HG02981 (cell line): Measurements from ENCODE around the gene C5AR1.
"Not testable (repeated sequence)": the region's sequence is repeated elsewhere in the genome, so short reads cannot be mapped to it uniquely, and the experiment has no call there.

Experiments used
- ATAC-seq: cut with Tn5 transposase; IDR thresholded peaks from one replicate; pipeline ENCODE4 v1.9.1; 2021; ENCODE audit warnings: mild to moderate bottlenecking, moderate library complexity; ENCODE audit not compliant: unreplicated experiment

C5AR1 gene

DNA sequence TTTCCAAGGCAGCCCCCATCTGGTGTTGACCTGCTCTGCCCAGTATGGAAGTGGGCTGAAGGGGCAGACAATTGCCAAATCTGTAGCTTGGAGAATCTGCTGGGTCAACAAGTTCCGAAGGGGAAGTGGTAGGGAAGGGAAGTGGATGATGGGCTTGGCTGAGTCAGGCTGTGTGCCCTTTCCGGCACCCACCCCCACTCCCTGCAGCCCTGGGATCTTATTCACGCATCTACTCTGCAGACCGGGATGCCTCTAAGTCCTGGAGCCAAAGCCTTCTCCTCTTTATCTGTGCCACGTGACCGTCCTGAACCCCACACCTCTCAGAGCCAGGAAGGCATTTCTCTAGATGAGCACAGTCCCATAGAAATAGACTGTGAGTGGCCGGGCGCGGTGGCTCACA lies 14.8 kb downstream of the C5AR1 start:
- no peak for ATAC-seq

DNA sequence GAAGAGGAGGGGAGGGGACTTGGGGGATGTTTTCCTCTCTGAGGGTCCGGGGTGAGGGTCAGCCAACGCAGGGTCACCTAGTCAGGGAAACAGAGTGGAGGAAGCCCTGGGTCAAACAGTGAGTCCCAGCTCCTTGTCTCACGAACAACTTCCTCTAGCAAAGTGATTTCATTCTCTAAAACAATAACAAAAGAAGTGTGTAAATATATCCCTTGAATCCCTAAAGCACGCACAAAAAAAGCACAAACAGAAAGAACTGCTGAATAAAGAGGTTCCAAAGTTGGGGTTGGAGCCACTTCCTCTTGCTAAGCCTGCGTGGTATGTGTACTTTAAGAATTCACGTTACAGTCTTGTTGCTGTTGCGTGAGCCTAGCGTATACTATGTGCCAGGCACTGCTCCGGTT lies 20.8 kb downstream of the C5AR1 start:
- no peak for ATAC-seq

DNA sequence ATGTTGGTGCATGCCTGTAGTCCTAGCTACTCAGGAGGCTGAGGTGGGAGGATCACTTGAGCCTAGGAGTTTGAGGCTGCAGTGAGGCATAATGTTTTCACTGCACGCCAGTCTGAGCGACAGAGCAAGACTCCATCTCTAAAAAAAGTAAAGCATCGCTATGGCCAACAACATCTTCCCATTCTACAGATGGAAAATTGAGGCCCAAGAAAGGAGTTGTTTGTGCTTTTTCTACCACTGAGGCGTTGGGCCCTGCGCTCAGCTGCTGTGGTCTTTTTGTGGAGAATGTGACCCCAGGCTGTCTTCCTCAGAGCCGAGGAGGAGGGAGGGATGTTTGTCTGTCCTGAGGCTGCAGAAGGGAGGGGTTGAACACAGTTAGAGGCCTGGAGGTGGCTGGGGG lies 21.8 kb downstream of the C5AR1 start:
- ATAC-seq: no peak

DNA sequence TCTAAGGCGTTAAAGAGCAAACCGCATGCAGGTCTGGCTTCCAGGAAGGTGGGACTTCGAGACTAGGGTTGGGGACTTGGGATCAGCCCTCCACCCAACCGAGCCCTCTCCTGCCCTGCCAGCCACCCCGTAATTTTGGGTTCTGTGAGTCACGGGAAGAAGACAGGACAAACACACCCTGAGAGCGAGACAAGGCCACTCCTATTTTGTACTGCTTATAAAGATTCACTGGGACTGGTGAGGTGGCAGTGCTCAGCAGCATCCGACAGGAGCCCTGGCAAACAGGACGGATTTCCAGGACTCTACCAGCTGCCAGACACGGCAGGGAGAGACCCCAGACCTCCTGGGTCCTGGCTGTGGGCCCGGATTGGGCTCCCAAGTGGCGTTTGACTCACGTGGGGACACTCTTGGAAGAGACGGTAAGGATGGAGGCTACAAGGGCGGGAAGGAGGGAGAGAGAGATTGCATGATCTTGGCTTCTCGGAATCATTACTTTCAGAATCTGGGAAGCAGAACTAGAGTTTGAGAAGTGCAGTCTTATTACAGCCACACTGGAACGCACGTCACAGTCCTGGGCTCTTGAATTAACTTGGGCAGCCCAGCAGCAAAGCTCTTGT lies 22.4 kb downstream of the C5AR1 start, which contains the start of gene C5AR2:
Gene C5AR2, plus strand, starts transcription at position 245 of the 617 bp plus-strand sequence. CDS start 8,625 bp downstream, outside the sequence.
- no peak for ATAC-seq

DNA sequence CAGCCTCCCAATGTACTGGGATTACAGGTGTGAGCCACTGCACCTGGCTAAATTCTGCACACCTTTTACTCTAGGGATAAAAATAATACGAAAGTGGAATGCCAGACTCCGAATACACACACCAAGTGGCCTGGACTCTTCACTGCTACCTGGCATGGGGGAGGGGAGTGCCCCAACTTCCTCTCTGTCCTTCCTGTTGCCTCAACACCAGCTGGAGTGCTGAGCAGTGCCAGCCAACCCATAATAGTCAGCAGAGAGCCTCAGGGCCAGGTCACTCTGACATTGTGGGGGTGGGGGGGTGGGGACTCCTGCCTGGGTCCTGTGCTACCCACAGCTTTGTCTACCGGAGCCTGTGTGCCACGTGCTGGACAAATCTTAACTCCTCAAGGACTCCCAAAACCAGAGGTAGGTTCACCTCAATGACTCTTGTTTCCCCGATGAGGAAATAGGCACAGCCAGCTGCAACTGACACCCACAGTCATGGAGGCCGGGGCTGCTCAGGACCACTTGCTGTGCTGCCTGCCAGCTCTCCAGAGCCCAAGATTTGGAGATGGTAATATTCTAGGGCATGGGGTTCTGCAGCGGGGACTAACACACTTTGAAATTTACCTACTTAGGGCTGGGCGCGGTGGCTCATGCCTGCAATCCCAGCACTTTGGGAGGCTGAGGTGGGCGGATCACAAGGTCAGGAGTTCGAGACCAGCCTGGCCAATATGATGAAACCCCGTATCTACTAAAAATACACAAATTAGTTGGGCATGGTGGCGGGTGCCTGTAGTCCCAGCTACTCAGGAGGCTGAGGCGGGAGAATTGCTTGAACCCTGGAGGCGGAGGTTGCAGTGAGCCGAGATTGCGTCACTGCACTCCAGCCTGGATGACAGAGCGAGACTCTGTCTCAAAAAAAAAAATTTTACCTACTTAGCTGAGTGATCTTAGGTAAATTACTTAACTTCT lies 27.4 kb downstream of the C5AR1 start:
- ATAC-seq: not testable (repeated sequence)

DNA sequence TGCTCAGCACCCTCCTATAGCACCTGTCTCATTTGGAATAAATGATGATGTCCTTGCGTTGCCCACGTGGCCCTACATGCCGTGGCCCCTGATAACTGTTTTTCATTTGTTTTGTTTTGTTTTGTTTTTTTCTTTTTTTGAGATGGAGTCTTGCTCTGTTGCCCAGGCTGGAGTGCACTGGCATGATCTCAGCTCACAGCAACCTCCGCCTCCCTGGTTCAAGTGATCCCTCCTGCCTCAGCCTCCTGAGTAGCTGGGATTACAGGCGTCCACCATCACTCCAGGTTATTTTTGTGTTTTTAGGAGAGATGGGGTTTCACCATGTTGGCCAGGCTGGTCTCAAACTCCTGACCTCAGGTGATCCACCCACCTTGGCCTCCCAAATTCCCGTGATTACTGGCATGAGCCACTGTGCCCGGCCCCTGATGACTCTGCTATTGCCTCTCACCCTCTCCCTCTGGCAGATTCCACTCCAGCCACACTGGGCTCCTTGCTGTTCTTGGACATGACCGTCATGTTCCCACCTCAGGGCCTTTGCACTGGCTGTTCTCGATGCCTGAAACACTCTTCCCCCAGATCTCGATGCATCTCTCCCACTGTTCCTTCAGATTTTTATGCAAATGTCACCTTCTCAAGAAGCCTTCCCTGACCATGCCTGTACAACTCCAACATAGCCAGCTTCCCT lies 29.7 kb downstream of the C5AR1 start:
- no peak for ATAC-seq

DNA sequence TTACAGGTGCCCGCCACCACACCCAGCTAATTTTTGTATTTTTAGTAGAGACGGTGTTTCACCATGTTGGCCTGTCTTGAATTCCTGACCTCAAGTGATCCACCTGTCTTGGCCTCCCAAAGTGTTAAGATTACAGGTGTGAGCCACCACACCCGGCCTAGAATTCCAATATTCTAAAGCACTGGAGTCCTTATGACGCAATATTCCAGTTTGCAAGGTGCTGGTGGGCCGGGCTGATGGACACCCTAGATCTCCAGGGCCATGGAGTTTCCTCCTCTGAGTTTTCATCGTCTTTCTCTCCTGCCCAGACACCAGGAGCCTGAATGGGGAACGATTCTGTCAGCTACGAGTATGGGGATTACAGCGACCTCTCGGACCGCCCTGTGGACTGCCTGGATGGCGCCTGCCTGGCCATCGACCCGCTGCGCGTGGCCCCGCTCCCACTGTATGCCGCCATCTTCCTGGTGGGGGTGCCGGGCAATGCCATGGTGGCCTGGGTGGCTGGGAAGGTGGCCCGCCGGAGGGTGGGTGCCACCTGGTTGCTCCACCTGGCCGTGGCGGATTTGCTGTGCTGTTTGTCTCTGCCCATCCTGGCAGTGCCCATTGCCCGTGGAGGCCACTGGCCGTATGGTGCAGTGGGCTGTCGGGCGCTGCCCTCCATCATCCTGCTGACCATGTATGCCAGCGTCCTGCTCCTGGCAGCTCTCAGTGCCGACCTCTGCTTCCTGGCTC lies 31.0 kb downstream of the C5AR1 start:
- ATAC-seq: no peak

DNA sequence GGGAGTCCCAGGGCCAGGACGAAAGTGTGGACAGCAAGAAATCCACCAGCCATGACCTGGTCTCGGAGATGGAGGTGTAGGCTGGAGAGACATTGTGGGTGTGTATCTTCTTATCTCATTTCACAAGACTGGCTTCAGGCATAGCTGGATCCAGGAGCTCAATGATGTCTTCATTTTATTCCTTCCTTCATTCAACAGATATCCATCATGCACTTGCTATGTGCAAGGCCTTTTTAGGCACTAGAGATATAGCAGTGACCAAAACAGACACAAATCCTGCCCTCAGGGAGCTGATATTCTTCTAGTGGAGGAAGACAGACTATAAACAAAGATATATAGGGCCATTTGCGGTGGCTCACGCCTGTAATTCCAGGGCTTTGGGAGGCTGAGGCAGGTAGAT lies 32.1 kb downstream of the C5AR1 start:
- ATAC-seq: no peak

DNA sequence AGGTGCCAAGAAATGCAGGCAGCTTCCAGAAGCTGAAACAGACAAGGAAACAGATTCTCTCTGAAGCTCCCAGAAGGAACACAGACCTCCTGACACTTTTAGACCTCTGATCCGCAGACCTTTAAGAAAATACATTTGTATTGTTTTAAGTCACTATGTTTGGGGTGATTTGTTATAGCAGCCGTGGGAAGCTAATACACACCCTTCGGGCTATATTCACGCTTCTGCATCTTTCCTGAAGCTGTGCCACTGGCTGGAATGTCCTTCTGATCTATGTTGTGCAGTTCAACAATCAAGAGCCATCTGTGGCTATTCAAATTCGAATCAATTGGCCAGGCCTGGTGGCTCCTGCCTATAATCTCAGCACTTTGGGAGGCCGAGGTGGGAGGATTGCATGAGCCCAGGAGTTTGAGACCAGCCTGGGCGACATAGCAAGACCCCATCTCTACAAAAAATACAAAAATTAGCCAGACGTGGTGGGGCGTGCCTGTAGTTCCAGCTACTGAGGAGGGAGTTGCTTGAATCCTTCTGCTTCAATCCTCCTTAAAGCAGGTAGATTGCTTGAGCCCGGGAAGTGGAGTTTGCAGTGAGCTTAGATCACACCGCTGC lies 33.6 kb downstream of the C5AR1 start:
- ATAC-seq: no peak

DNA sequence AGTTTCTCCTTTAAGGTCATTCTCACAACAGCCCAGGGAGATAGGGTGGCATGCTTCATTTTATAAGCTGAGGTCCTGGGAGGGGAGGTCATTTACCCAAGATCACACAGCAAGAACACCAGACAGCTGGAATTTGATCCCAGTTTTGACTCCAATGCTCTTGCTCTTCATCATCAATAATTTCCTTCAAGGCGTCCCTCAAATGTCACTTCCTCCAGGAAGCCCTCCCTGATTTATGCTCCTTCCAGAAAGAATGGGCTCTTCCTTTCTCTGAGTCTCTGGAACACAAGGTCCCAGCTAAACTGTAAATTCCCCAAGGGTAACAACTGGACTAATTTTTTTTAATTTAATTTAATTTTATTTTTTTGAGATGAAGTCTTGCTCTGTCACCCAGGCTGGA lies 34.8 kb downstream of the C5AR1 start:
- ATAC-seq: no peak

DNA sequence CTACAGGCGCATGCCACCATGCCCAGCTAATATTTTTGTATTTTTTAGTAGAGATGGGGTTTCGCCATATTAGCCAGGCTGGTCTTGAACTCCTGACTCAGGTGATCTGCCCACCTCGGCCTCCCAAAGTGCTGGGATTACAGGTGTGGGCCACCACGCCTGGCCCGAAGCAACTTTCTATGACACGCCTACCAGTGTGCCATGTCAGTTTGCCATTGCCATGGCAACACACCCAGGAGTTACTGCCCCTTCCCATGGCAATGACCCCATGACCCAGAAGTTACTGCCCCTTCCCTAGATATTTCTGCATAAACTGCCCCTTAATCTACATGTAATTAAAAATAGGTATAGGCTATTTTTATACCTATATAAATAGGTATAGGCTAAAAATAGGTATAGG lies 36.4 kb downstream of the C5AR1 start:
- ATAC-seq: not testable (repeated sequence)

DNA sequence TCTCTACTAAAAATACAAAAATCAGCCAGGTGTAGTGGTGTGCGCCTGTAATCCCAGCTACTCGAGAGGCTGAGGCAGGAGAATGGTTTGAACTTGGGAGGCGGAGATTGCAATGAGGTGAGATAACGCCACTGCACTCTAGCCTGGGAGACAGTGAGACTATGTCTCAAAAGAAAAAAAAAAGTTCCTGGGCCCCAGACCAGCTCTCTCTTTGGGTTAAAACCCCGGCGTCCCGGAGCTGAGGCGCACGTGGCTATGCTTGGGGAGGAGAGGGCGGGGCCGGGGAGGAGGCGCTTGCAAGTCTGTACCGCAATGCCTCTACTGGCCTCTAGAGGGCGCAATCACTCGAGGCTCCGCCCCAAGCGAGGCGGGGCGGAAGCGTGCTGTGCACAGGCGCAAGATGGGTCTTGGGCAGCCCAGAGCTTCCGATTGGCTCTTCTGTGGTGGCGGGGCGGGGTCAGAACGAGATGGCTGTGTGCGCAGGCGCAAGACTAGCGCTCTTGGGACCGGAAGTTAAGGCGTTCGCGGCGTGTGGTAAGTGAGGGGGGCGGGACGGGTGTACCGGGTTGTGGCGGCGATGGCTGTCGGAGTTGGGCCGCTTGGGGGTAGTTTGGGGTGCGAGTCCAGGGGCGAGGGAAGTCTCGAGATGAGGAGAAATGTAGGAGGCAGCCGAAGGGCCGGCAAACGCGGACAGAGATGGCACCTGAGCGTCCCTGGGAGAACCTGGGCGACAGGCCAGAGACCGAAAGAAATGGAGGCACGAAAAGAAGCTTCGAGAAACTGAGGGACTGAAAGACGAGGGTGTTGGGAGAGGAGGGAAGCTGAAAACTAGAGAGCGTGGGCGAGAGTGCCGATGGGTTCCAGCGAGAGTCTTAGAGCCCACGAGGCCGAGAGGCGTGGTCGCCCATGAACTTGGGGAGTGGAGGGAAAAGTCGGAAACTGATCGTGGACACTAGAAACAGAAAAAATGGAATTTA lies 39.4 kb downstream of the C5AR1 start, which contains the start of gene DHX34:
Gene DHX34, plus strand, starts transcription at position 497 of the 977 bp plus-strand sequence. CDS start 3,716 bp downstream, outside the sequence.
- peak; percentile 95 for ATAC-seq

DNA sequence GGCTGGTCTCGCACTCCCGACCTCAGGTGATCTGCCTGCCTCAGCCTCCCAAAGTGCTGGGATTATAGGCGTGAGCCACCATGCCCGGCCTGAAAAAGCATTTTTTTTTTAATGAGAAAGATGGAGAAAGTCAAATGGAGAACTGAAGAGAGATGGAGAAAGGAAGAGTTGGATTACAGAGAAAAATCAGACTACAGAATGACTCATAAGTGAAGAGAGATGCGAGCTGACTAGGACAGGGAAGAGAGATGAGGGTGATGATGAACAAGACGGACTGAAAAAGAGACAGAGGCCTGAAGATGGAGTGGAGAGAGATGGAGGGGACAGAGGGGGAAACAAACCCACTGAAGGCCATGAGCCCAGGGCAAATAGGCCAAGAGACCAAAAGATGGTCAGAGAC lies 41.0 kb downstream of the C5AR1 start:
- ATAC-seq: no peak

DNA sequence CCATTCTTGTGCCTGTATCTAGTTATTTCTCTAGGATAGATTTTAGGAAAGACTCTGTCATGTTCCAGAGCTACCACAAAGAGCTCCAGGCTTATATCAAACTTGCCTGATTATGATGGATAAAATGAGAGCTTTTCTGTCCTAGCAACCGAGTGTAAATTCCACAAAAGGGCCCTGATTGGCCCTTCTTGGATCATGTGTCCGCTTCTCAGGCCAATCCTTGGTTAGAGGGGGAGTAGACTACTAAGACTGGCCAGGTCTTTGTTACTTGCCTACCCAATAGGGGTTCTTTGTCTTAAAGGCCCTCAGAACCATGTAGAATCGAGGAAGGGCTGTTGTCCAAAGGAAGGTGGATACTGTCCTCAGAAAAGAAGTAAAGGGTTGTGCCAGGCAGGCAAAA lies 41.9 kb downstream of the C5AR1 start:
- ATAC-seq: no peak

DNA sequence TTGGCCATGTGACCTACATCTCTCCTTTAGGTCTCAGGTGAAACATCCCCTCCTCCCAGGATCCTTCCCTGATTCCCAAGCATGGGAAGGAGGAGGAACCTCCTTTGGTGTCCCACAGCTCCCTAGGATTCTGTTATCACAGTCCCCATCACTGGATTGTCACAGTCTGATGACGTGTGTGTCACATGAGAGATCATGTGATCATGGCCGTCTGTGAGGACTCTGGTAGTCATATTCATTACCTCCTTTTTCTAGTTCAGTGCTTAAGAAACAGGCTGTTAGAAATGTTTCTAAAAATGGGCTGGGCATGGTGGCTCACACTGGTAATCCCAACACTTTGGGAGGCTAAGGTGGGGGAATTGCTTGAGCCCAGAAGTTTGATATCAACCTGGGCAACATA lies 42.4 kb downstream of the C5AR1 start:
- ATAC-seq: no peak

DNA sequence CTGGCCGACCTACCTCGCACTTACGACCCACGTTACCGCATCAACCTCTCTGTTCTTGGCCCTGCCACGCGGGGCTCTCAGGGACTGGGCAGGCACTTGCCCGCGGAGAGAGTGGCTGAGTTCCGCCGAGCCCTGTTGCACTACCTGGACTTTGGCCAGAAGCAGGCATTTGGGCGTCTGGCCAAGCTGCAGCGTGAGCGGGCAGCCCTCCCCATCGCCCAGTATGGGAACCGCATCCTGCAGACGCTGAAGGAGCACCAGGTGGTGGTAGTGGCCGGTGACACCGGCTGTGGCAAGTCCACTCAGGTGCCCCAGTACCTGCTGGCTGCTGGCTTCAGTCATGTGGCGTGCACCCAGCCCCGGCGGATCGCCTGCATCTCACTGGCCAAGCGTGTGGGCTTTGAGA lies 43.6 kb downstream of the C5AR1 start:
- no peak for ATAC-seq

DNA sequence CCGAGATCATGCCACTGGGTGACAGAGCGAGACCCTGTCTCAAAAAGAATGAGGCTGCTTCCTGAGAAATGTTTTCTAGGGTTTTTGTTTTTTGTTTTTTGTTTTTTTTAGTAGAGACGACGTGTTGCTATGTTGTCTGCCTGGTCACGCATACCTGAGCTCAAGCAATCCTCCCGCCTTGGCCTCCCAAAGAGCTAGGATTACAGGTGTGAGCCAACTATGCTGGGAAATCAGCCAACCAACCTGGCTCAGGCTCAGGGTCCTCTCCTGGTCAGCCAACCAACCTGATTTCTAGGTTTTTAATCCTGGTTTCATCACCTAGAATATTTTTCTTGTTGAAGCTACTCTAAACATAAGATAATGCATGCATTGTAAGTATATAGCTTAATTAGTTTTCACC lies 47.2 kb downstream of the C5AR1 start:
- no peak for ATAC-seq

DNA sequence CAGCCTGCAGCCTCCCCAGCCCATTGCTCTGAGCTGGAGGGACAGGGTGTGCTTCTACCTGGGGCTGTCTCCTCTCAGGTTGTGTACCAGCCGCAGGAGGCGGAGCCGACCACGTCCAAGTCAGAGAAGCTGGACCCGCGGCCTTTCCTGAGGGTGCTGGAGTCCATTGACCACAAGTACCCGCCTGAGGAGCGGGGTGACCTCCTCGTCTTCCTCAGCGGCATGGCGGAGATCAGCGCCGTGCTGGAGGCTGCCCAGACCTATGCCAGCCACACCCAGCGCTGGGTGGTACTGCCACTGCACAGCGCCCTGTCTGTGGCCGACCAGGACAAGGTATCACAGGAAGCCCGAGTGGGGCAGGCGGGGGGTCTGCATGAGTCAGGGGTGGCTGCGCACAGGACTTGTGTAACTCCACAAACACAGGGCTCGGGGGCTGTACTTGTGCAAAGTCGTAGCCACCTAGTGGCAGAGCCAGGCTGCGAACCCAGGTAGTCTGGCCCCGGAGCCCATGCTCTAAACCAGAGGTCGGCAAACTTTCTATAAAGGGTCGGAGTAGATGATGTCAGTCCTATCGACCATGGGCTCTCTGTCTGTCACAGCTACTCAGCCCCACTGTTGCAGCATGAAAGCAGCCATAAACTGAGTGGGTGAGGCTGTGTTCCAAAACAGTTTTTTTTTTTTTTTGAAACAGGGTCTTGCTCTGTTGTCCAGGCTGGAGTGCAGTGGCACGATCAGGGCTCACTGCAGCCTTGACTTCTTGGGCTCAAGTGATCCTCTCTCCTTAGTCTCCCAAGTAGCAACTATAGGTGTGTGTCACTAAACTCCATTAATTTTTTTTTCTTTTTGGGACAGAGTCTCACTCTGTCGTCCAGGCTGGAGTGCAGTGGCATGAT lies 48.4 kb downstream of the C5AR1 start:
- ATAC-seq: no peak
